GM23338 (cell line): ENCODE data around the gene INS. TPM values are rescaled to one million over a fixed set of nuclear protein-coding genes. Genes with fewer than 3 reads are reported as not detected.

ENCODE experiments used
- ATAC-seq: fragments of 200-7000 bp; cut with Tn5 transposase; 3 replicates; pipeline ENCODE4 v1.9.1; 2020
- DNase-seq: peaks from one replicate; pipeline ENCODE4 v3.0.0-alpha.2; 2015; ENCODE audit warnings: low spot score
- H2AFZ ChIP-seq: fragments of 200-600 bp; sonication (generic); 2 replicates; pipeline ENCODE4 v1.8.0; 2016; ENCODE audit warnings: antibody characterized with exemption, mild to moderate bottlenecking, moderate library complexity
- H3F3A ChIP-seq: fragments of 200-600 bp; sonication (generic); replicated peaks from 2 replicates; pipeline ENCODE4 v1.8.0; 2017; ENCODE audit warnings: antibody characterized with exemption, mixed run types, low read depth
- H3K27ac ChIP-seq: fragments of 200-600 bp; sonication (generic); 2 replicates; pipeline ENCODE4 v1.6.1; 2016; ENCODE audit warnings: low read depth
- H3K27me3 ChIP-seq: fragments of 200-600 bp; sonication (generic); 2 replicates; pipeline ENCODE4 v1.8.0; 2016; ENCODE audit warnings: mild to moderate bottlenecking, mixed run types, moderate library complexity; ENCODE audit not compliant: insufficient read depth
- H3K36me3 ChIP-seq: fragments of 200-600 bp; sonication (generic); 2 replicates; pipeline ENCODE4 v1.8.0; 2016; ENCODE audit warnings: mild to moderate bottlenecking; ENCODE audit not compliant: insufficient read depth
- H3K4me1 ChIP-seq: fragments of 200-600 bp; sonication (generic); 2 replicates; pipeline ENCODE4 v1.8.0; 2016; ENCODE audit warnings: mild to moderate bottlenecking, moderate library complexity; ENCODE audit not compliant: insufficient read depth
- H3K4me2 ChIP-seq: fragments of 200-600 bp; sonication (generic); 2 replicates; pipeline ENCODE4 v1.7.1; 2017; ENCODE audit warnings: mixed run types
- H3K4me3 ChIP-seq: fragments of 200-600 bp; sonication (generic); 2 replicates; pipeline ENCODE4 v1.6.1; 2016; ENCODE audit warnings: mixed run types
- H3K79me2 ChIP-seq: fragments of 200-600 bp; sonication (generic); replicated peaks from 2 replicates; pipeline ENCODE4 v1.8.0; 2017; ENCODE audit warnings: mild to moderate bottlenecking; ENCODE audit not compliant: insufficient read depth
- H3K9me2 ChIP-seq: fragments of 200-600 bp; sonication (generic); 2 replicates; pipeline ENCODE4 v1.8.0; 2017; ENCODE audit not compliant: insufficient read depth
- H4K20me1 ChIP-seq: fragments of 200-600 bp; sonication (generic); replicated peaks from 2 replicates; pipeline ENCODE4 v1.8.0; 2017; ENCODE audit warnings: mild to moderate bottlenecking; ENCODE audit not compliant: insufficient read depth
- H3K27ac Mint-ChIP-seq: 2 replicates; pipeline ENCODE4 v1.8.0; 2020; ENCODE audit warnings: inconsistent platforms, mild to moderate bottlenecking, moderate library complexity, mixed read lengths
- H3K27me3 Mint-ChIP-seq: 3 replicates; pipeline ENCODE4 v1.8.0; 2022; ENCODE audit warnings: low read depth, mild to moderate bottlenecking, moderate library complexity, mixed read lengths, inconsistent platforms; ENCODE audit not compliant: insufficient read depth, poor library complexity
- H3K36me3 Mint-ChIP-seq: 3 replicates; pipeline ENCODE4 v1.8.0; 2021; ENCODE audit warnings: low read depth, mild to moderate bottlenecking, inconsistent platforms, moderate library complexity, mixed read lengths
- H3K4me1 Mint-ChIP-seq: 3 replicates; pipeline ENCODE4 v1.8.0; 2020; ENCODE audit warnings: mild to moderate bottlenecking, inconsistent platforms, mixed read lengths
- H3K4me3 Mint-ChIP-seq: 3 replicates; pipeline ENCODE4 v1.8.0; 2021; ENCODE audit warnings: moderate library complexity, mild to moderate bottlenecking, inconsistent platforms, mixed read lengths
- H3K9me3 Mint-ChIP-seq: 3 replicates; pipeline ENCODE4 v1.8.0; 2020; ENCODE audit warnings: moderate library complexity, mild to moderate bottlenecking, inconsistent platforms, mixed read lengths
- CREB1 ChIP-seq: fragments of 250-450 bp; sonication (Bioruptor Pico); IDR thresholded peaks from 2 replicates; pipeline ENCODE4 v1.5.0; 2020; ENCODE audit warnings: low read depth, mild to moderate bottlenecking, moderate library complexity
- ETS1 ChIP-seq: IDR thresholded peaks from 2 replicates; pipeline ENCODE4 v1.6.1; 2016; ENCODE audit warnings: antibody characterized with exemption
- EZH2phosphoT487 ChIP-seq: fragments of 200-600 bp; sonication (generic); IDR thresholded peaks from one replicate; pipeline ENCODE4 v1.8.1; 2018; ENCODE audit warnings: antibody characterized with exemption; ENCODE audit not compliant: unreplicated experiment
- ZNF114 ChIP-seq: fragments of 250-450 bp; sonication (Bioruptor Pico); IDR thresholded peaks from 2 replicates; pipeline ENCODE4 v1.5.0; 2020; ENCODE audit warnings: mild to moderate bottlenecking, moderate library complexity
- ZNF331 ChIP-seq: fragments of 250-450 bp; sonication (Bioruptor Pico); IDR thresholded peaks from 2 replicates; pipeline ENCODE4 v1.5.0; 2020; ENCODE audit warnings: low read depth, mild to moderate bottlenecking, moderate library complexity
- ZNF462 ChIP-seq: fragments of 250-450 bp; sonication (Bioruptor Pico); IDR thresholded peaks from 2 replicates; pipeline ENCODE4 v1.5.0; 2020; ENCODE audit warnings: mild to moderate bottlenecking, moderate library complexity
- polyA plus RNA-seq: library from polyadenylated mRNA; unstranded; fragments of >200 nt; fragmentation: Nextera tagmentation; extraction: Ambion mirVana; gene quantifications from 2 replicates; pipeline ENCODE4 v1.2.1, GENCODE V29; 2016
- total RNA-seq: library from RNA; depleted of rRNA; stranded (reverse); fragments of >200 nt; shearing (Covaris generic); gene quantifications from 2 replicates; pipeline ENCODE4 v1.2.3, GENCODE V29; 2014

The INS gene
- total and polyA plus RNA-seq, 2 experiments from 2014 or later, result not detected

- no peak for TF ChIP-seq ETS1
- TF ChIP-seq ZNF462 (CRISPR knock-in tag), result no peak
- TF ChIP-seq ZNF331 (CRISPR knock-in tag), result no peak
- TF ChIP-seq CREB1 (CRISPR knock-in tag), result no peak
Measured at GRCh38 chr11:2155511-2155910, 5.5 kb downstream of the INS start (continued).

GRCh38 chr11:2154889-2155288 is 6.1 kb downstream of the INS start:
- H3K4me2 ChIP-seq, result no peak overlapping the region
- Mint-ChIP-seq H3K9me3 (no peaks in the 10 kb centered on the region), H3K4me3 (no peak overlapping the region), H3K27me3 (peaks cover 6% of the 10 kb centered on the region), H3K36me3 (no peaks in the 10 kb centered on the region), H3K27ac (no peak overlapping the region), H3K4me1 (peaks cover 7% of the 10 kb centered on the region; the same call in 2 of the 3 replicates)
- no peak for ATAC-seq
- no peaks in the 10 kb centered on the region for H3K27me3 ChIP-seq
- H3K9me2 ChIP-seq, result no peaks in the 10 kb centered on the region
- no peaks in the 10 kb centered on the region; the same call in 1 of the 2 replicates for H3K4me1 ChIP-seq
- H3K36me3 ChIP-seq, result no peaks in the 10 kb centered on the region
- H3K79me2 ChIP-seq, result no peaks in the 10 kb centered on the region
- H2AFZ ChIP-seq, result no peak overlapping the region
- H4K20me1 ChIP-seq, result no peaks in the 10 kb centered on the region
- H3K27ac ChIP-seq, result no peak overlapping the region
- DNase-seq, result no peak
- no peak overlapping the region for H3K4me3 ChIP-seq
- no peaks in the 10 kb centered on the region for H3F3A ChIP-seq
- TF ChIP-seq EZH2phosphoT487 (no peak), ZNF462 (CRISPR knock-in tag) (no peak), ETS1 (no peak), ZNF114 (CRISPR knock-in tag) (no peak)
